ENCODE results near the gene LYRM4.

The LYRM4 gene

GRCh38 chr6:5285081-5285480 is 24.3 kb upstream of the LYRM4 start:
- Histone ChIP-seq H4K20me1 (ENCODE audit: low read depth, low read length) (peaks cover 28% of the 10 kb centered on the region; the same call in 1 of the 2 replicates), H3F3A (ENCODE audit: insufficient read depth) (no peaks in the 10 kb centered on the region)

GRCh38 chr6:5282191-5282623 is 21.5 kb upstream of the LYRM4 start:
- Histone ChIP-seq H4K20me1 (ENCODE audit: low read depth, low read length) (peaks cover 32% of the 10 kb centered on the region; the same call in 1 of the 2 replicates), H3K27ac (ENCODE audit: low read depth, low read length) (no peak overlapping the region), H3K9me3 (ENCODE audit: insufficient read depth, low read length) (no peaks in the 10 kb centered on the region), H3K27me3 (ENCODE audit: low read length) (no peaks in the 10 kb centered on the region), H3K4me3 (ENCODE audit: insufficient read depth, low read length, poor library complexity, severe bottlenecking) (no peak overlapping the region), H2AFZ (ENCODE audit: low read depth, low read length, severe bottlenecking) (no peak overlapping the region), H3K36me3 (ENCODE audit: low read length) (no peaks in the 10 kb centered on the region), H3K9ac (ENCODE audit: low read length) (no peak overlapping the region), H3K9me2 (replicated peaks; ENCODE audit: insufficient read depth, low read length) (no peaks in the 10 kb centered on the region), H3K4me2 (ENCODE audit: low read depth, low read length, poor library complexity, severe bottlenecking) (no peak overlapping the region), H3F3A (ENCODE audit: insufficient read depth) (no peaks in the 10 kb centered on the region), H3K79me2 (ENCODE audit: insufficient read depth, low read length) (peaks cover 5% of the 10 kb centered on the region; the same call in 1 of the 2 replicates)
- TF ChIP-seq, protein P1, sequence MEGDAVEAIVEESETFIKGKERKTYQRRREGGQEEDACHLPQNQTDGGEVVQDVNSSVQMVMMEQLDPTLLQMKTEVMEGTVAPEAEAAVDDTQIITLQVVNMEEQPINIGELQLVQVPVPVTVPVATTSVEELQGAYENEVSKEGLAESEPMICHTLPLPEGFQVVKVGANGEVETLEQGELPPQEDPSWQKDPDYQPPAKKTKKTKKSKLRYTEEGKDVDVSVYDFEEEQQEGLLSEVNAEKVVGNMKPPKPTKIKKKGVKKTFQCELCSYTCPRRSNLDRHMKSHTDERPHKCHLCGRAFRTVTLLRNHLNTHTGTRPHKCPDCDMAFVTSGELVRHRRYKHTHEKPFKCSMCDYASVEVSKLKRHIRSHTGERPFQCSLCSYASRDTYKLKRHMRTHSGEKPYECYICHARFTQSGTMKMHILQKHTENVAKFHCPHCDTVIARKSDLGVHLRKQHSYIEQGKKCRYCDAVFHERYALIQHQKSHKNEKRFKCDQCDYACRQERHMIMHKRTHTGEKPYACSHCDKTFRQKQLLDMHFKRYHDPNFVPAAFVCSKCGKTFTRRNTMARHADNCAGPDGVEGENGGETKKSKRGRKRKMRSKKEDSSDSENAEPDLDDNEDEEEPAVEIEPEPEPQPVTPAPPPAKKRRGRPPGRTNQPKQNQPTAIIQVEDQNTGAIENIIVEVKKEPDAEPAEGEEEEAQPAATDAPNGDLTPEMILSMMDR (IDR thresholded peaks at IDR 0.05; ENCODE audit: insufficient read depth, low read length, poor library complexity, severe bottlenecking), result no peak
- TF ChIP-seq EZH2phosphoT487 (conservative IDR thresholded peaks at IDR 0.05; ENCODE audit: low read length), result no peak

More at GRCh38 chr6:5285081-5285480, 24.3 kb upstream of the LYRM4 start:
- TF ChIP-seq EZH2phosphoT487 (conservative IDR thresholded peaks at IDR 0.05; ENCODE audit: low read length), result no peak
- TF ChIP-seq, protein P1 (IDR thresholded peaks at IDR 0.05; ENCODE audit: insufficient read depth, low read length, poor library complexity, severe bottlenecking), result no peak
- no peak overlapping the region for H2AFZ ChIP-seq (ENCODE audit: low read depth, low read length, severe bottlenecking)
- H3K27ac ChIP-seq (ENCODE audit: low read depth, low read length), result no peak overlapping the region
- H3K27me3 ChIP-seq (ENCODE audit: low read length), result no peaks in the 10 kb centered on the region
- H3K4me3 ChIP-seq (ENCODE audit: insufficient read depth, low read length, poor library complexity, severe bottlenecking), result no peak overlapping the region
- 0 out of 2 replicates have a peak, but pooled peaks cover 3% of the 10 kb centered on the region for H3K79me2 ChIP-seq (ENCODE audit: insufficient read depth, low read length)
- H3K9ac ChIP-seq (ENCODE audit: low read length), result no peak overlapping the region
- H3K4me2 ChIP-seq (ENCODE audit: low read depth, low read length, poor library complexity, severe bottlenecking), result no peak overlapping the region
- H3K9me3 ChIP-seq (ENCODE audit: insufficient read depth, low read length), result no peaks in the 10 kb centered on the region
- no peaks in the 10 kb centered on the region for H3K36me3 ChIP-seq (ENCODE audit: low read length)
- H3K9me2 ChIP-seq (replicated peaks; ENCODE audit: insufficient read depth, low read length), result no peaks in the 10 kb centered on the region

DNA sequence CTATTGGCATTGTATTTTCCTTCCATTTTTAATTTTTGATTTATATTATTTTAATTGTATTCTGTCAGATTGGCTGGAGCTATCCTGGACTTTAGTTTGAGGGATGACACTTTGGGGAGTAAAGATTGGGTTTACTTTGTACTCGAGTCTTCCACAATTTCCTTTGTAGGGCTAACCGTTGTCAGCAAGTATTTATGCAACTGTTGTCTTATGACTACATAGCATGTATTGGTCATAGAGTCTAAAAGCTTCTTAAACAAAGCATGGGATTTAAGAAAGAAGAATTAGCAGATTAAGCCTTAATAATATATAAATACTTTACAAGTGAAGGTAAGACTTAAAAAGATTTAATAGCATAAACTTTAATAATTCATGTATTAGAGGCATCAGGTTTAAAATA is 20.2 kb upstream of the LYRM4 start:
- Histone ChIP-seq H3F3A (ENCODE audit: insufficient read depth) (no peaks in the 10 kb centered on the region), H3K4me2 (ENCODE audit: low read depth, low read length, poor library complexity, severe bottlenecking) (no peak overlapping the region), H3K9ac (ENCODE audit: low read length) (no peak overlapping the region), H2AFZ (ENCODE audit: low read depth, low read length, severe bottlenecking) (no peak overlapping the region), H4K20me1 (ENCODE audit: low read depth, low read length) (peaks cover 44% of the 10 kb centered on the region; the same call in 1 of the 2 replicates), H3K36me3 (ENCODE audit: low read length) (no peaks in the 10 kb centered on the region), H3K9me2 (replicated peaks; ENCODE audit: insufficient read depth, low read length) (no peaks in the 10 kb centered on the region), H3K79me2 (ENCODE audit: insufficient read depth, low read length) (peaks cover 5% of the 10 kb centered on the region; the same call in 1 of the 2 replicates), H3K27me3 (ENCODE audit: low read length) (no peaks in the 10 kb centered on the region), H3K4me3 (ENCODE audit: insufficient read depth, low read length, poor library complexity, severe bottlenecking) (no peak overlapping the region), H3K9me3 (ENCODE audit: insufficient read depth, low read length) (no peaks in the 10 kb centered on the region), H3K27ac (ENCODE audit: low read depth, low read length) (no peak overlapping the region)
- TF ChIP-seq EZH2phosphoT487 (conservative IDR thresholded peaks at IDR 0.05; ENCODE audit: low read length), result no peak

DNA sequence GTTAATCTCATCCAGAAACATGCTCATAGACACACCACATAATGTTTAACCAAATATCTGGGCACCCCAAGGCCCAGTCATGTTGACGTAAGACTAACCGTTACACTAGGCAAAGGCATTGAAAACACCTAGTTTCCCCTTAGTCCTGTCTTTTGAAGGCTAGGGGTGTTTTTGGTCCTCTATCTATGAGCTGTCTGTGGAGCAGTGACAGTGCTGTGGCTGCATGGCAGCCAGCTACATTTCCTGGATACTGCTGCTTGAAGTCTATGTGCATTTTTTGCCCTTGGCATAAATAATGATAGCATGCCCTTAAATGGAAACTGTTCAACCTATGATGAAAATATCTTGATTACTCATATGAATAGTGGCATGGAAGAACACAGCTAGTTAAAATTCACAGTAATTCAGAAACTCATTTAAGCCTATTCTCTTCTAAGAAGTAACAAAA is 19.2 kb upstream of the LYRM4 start:
- TF ChIP-seq, protein P1 (IDR thresholded peaks at IDR 0.05; ENCODE audit: insufficient read depth, low read length, poor library complexity, severe bottlenecking), result no peak
- no peak for TF ChIP-seq EZH2phosphoT487 (conservative IDR thresholded peaks at IDR 0.05; ENCODE audit: low read length)
- Histone ChIP-seq H3K36me3 (ENCODE audit: low read length) (no peaks in the 10 kb centered on the region), H3K9me2 (replicated peaks; ENCODE audit: insufficient read depth, low read length) (no peaks in the 10 kb centered on the region), H3K27ac (ENCODE audit: low read depth, low read length) (no peak overlapping the region), H2AFZ (ENCODE audit: low read depth, low read length, severe bottlenecking) (no peak overlapping the region), H4K20me1 (ENCODE audit: low read depth, low read length) (peaks cover 52% of the 10 kb centered on the region; the same call in 1 of the 2 replicates), H3K27me3 (ENCODE audit: low read length) (no peaks in the 10 kb centered on the region), H3K4me2 (ENCODE audit: low read depth, low read length, poor library complexity, severe bottlenecking) (no peak overlapping the region), H3K4me3 (ENCODE audit: insufficient read depth, low read length, poor library complexity, severe bottlenecking) (no peak overlapping the region), H3K79me2 (ENCODE audit: insufficient read depth, low read length) (peaks cover 8% of the 10 kb centered on the region; the same call in 1 of the 2 replicates), H3K9me3 (ENCODE audit: insufficient read depth, low read length) (no peaks in the 10 kb centered on the region), H3F3A (ENCODE audit: insufficient read depth) (no peaks in the 10 kb centered on the region), H3K9ac (ENCODE audit: low read length) (no peak overlapping the region)

Data from SU-DHL-6 (cell line).